HepG2 (cell line): ENCODE measurements around the gene ITGA6. TPM values are rescaled to one million over a fixed set of nuclear protein-coding genes. Genes with fewer than 3 reads are reported as not detected.

Source experiments
- ARID2 ChIP-seq: sonication (generic); formaldehyde crosslinking; IDR thresholded peaks from 2 replicates; pipeline ENCODE4 v1.8.1; 2022; ENCODE audit warnings: mild to moderate bottlenecking, missing genetic modification reagents, borderline replicate concordance
- ARNT2 ChIP-seq: sonication (generic); formaldehyde crosslinking; IDR thresholded peaks from 2 replicates; pipeline ENCODE4 v1.8.0; 2022; ENCODE audit warnings: mild to moderate bottlenecking, low read depth, missing genetic modification reagents, moderate library complexity
- ATAD3A ChIP-seq: sonication (generic); formaldehyde crosslinking; IDR thresholded peaks from 2 replicates; pipeline ENCODE4 v1.4.0; 2020; ENCODE audit warnings: missing genetic modification reagents
- ATF5 ChIP-seq: sonication (generic); formaldehyde crosslinking; IDR thresholded peaks from 2 replicates; pipeline ENCODE4 v1.4.0; 2020; ENCODE audit warnings: mild to moderate bottlenecking, low read depth, missing genetic modification reagents
- CBFB ChIP-seq: sonication (generic); formaldehyde crosslinking; IDR thresholded peaks from 2 replicates; pipeline ENCODE4 v1.4.0; 2020; ENCODE audit warnings: missing genetic modification reagents
- HNRNPK ChIP-seq: fragments of 200-400 bp; formaldehyde crosslinking; IDR thresholded peaks from 2 replicates; pipeline ENCODE4 v1.6.1; 2018; ENCODE audit warnings: low read length, low read depth, moderate library complexity, mild to moderate bottlenecking; ENCODE audit not compliant: poor library complexity, severe bottlenecking
- KAT8 ChIP-seq: IDR thresholded peaks from 2 replicates; pipeline ENCODE4 v1.6.1; 2016; ENCODE audit warnings: missing genetic modification reagents, missing compliant biosample characterization
- KMT2A ChIP-seq: sonication (generic); formaldehyde crosslinking; IDR thresholded peaks from 2 replicates; pipeline ENCODE4 v1.4.0; 2020; ENCODE audit warnings: missing genetic modification reagents
- MAFK ChIP-seq, 2 experiments: IDR thresholded peaks in 1 of 2; conservative IDR thresholded peaks in 1 of 2; 2 replicates each; pipeline ENCODE4 v1.6.1; 2011; ENCODE audit warnings: improper control_type of control experiment in 2 of 2, low read length in 2 of 2
- MZF1 ChIP-seq: sonication (generic); formaldehyde crosslinking; IDR thresholded peaks from 2 replicates; pipeline ENCODE4 v1.8.1; 2023; ENCODE audit warnings: mild to moderate bottlenecking, missing genetic modification reagents, borderline replicate concordance
- NPAS2 ChIP-seq: sonication (generic); formaldehyde crosslinking; IDR thresholded peaks from 2 replicates; pipeline ENCODE4 v1.8.0; 2022; ENCODE audit warnings: mild to moderate bottlenecking, missing genetic modification reagents, borderline replicate concordance
- PCBP1 ChIP-seq: fragments of 200-400 bp; formaldehyde crosslinking; IDR thresholded peaks from 2 replicates; pipeline ENCODE4 v1.6.1; 2017; ENCODE audit warnings: mild to moderate bottlenecking, low read depth, low read length, borderline replicate concordance
- SNRNP70 ChIP-seq: fragments of 200-400 bp; formaldehyde crosslinking; IDR thresholded peaks from 2 replicates; pipeline ENCODE4 v1.6.1; 2017; ENCODE audit warnings: mild to moderate bottlenecking, low read depth, low read length, moderate library complexity
- SP4 ChIP-seq: sonication (generic); formaldehyde crosslinking; IDR thresholded peaks from 2 replicates; pipeline ENCODE4 v1.8.1; 2023; ENCODE audit warnings: mild to moderate bottlenecking, missing genetic modification reagents
- TEAD3 ChIP-seq: optimal IDR thresholded peaks from 2 replicates; pipeline ENCODE3; 2016; ENCODE audit warnings: borderline replicate concordance
- THAP7 ChIP-seq: sonication (generic); formaldehyde crosslinking; IDR thresholded peaks from 2 replicates; pipeline ENCODE4 v1.8.1; 2023; ENCODE audit warnings: mild to moderate bottlenecking, missing genetic modification reagents
- ZBTB33 ChIP-seq: sonication (generic); formaldehyde crosslinking; IDR thresholded peaks from 2 replicates; pipeline ENCODE4 v1.4.0; 2020; ENCODE audit warnings: missing genetic modification reagents
- ZNF205 ChIP-seq: IDR thresholded peaks from 2 replicates; pipeline ENCODE4 v1.6.1; 2018; ENCODE audit warnings: missing biosample characterization, missing genetic modification reagents
- ZNF264 ChIP-seq: sonication (generic); formaldehyde crosslinking; IDR thresholded peaks from 2 replicates; pipeline ENCODE4 v1.4.0; 2020; ENCODE audit warnings: missing genetic modification reagents
- ZNF276 ChIP-seq: sonication (generic); formaldehyde crosslinking; IDR thresholded peaks from 2 replicates; pipeline ENCODE4 v1.4.0; 2020; ENCODE audit warnings: mild to moderate bottlenecking, low read depth, missing genetic modification reagents
- ZNF546 ChIP-seq: sonication (generic); formaldehyde crosslinking; conservative IDR thresholded peaks from 2 replicates; pipeline ENCODE4 v1.8.1; 2023; ENCODE audit warnings: mild to moderate bottlenecking, missing genetic modification reagents
- ZNF607 ChIP-seq: sonication (generic); formaldehyde crosslinking; IDR thresholded peaks from 2 replicates; pipeline ENCODE4 v1.5.1; 2020; ENCODE audit warnings: missing genetic modification reagents, mild to moderate bottlenecking, borderline replicate concordance
- ZNF660 ChIP-seq: sonication (generic); formaldehyde crosslinking; IDR thresholded peaks from 2 replicates; pipeline ENCODE4 v1.5.1; 2020; ENCODE audit warnings: mild to moderate bottlenecking, low read depth, missing genetic modification reagents, borderline replicate concordance
- ZNF850 ChIP-seq: sonication (generic); formaldehyde crosslinking; conservative IDR thresholded peaks from 2 replicates; pipeline ENCODE4 v1.9.0; 2021; ENCODE audit warnings: mild to moderate bottlenecking, missing genetic modification reagents
- polyA plus RNA-seq, 8 experiments: library from polyadenylated mRNA; depleted of rRNA in 3 of 8; stranded (reverse) in 7 of 8; unstranded in 1 of 8; fragments of >200 nt; fragmentation: Illumina TruSeq in 4 of 8; extraction: Trizol in 4 of 8; gene quantifications; 2 replicates each; pipeline versions ENCODE4 v1.2.1 to v1.2.3, GENCODE V29; 2011 to 2016; ENCODE audit warnings: low read depth in 4 of 8, missing spikeins in 1 of 8, mixed read lengths in 1 of 8; ENCODE audit not compliant: insufficient read depth in 1 of 8
- total RNA-seq, 5 experiments: library from RNA; depleted of rRNA; stranded (reverse); fragments of >200 nt; fragmentation: Illumina TruSeq; extraction: Trizol; gene quantifications; 2 replicates each; pipeline ENCODE4 v1.2.3, GENCODE V29; 2016; ENCODE audit warnings: low read depth in 1 of 5

The ITGA6 gene
- total and polyA plus RNA-seq, 2 of the 13 experiments (the other 11 are each of a cell fraction or from before 2014, with no cell fraction given) = 24.0 to 92.5 TPM

- TF ChIP-seq THAP7 (CRISPR knock-in tag) (peak; percentile 39; the same call in 1 of the 2 replicates), ATF5 (CRISPR knock-in tag) (no peak), KAT8 (peak; percentile 35; the same call in 1 of the 2 replicates), ZNF850 (CRISPR knock-in tag) (no peak), NPAS2 (CRISPR knock-in tag) (0 out of 2 replicates have a peak, but pooled peaks have one; percentile 38), ZNF546 (CRISPR knock-in tag) (no peak), MAFK (conservative IDR thresholded peaks at IDR 0.05 in 1 of 2, IDR thresholded peaks at IDR 0.05 in 1 of 2; ENCODE audit: low read length in 2 of 2) (no peak), HNRNPK (no peak), ZNF660 (CRISPR knock-in tag) (no peak), ZNF276 (CRISPR knock-in tag) (no peak), ZNF264 (no peak), ZNF607 (no peak), CBFB (CRISPR knock-in tag) (0 out of 2 replicates have a peak, but pooled peaks have one; percentile 42), MZF1 (CRISPR knock-in tag) (no peak), ARNT2 (CRISPR knock-in tag) (no peak), PCBP1 (no peak), KMT2A (CRISPR knock-in tag) (peak; percentile 36; the same call in 1 of the 2 replicates), ARID2 (CRISPR knock-in tag) (no peak), ATAD3A (CRISPR knock-in tag) (no peak), SNRNP70 (no peak), ZNF205 (no peak), TEAD3 (peak; percentile 33), ZBTB33 (CRISPR knock-in tag) (peak; percentile 65; the same call in 1 of the 2 replicates), SP4 (CRISPR knock-in tag) (no peak)
These were observed 34.4 kb downstream of the ITGA6 start (continued) for GRCh38 chr2:172461591-172462372.
